ENCODE results near the gene PGRMC2.

PGRMC2 gene

DNA sequence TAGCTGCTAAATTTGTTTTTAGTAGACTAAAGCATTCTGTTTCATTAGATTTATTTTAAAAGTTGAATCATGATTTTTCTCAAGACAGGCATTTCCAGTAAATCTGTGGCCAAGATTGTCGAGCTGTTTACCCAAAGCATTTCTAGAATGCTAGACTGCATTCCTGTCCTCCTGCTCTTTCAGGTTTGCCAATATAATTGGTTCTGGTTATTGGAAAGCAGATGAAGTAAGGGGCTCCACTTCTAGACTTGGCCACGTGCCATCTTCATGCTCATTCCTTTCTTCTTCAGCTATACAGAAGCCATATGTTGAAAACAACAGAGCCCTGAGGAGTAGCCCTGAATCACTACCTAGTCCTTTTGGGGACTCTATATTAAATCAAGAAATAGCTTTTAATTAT is 62.5 kb downstream of the PGRMC2 start:
- in situ Hi-C loops (cut with MboI; ENCODE audit: low sequenced_read_pairs) = no loop called here

DNA sequence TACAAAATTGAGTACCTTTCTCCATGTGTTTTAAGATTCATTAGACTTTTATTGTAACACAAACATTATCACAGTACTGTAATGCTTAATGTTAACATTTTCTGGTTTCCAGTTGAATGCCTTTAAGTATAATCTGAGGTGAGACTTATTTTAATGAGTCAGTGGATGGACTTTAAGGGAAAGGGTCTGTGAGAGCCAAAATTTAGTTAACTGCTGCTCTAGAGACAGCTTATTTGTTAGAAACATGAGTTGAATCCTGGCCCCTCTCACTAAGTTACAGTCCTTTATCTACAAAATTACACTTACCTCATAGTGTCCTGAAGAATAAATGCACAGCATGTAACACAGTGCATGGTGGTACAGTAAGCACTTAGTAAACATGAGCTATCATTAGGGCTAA is 66.0 kb downstream of the PGRMC2 start:
- in situ Hi-C loops (cut with MboI; ENCODE audit: low sequenced_read_pairs) = no loop called here

- in situ Hi-C loops (cut with MboI; ENCODE audit: low sequenced_read_pairs) = no loop called here
These were observed 67.1 kb downstream of the PGRMC2 start for GRCh38 chr4:128220286-128221235.

Data from HL-60/S4 treated with phorbol 12-myristate 13-acetate at 8.2 ng/mL for 4 days and 3 days (cell line).